ENCODE data around the gene ZFAND3. TPM values are rescaled to one million over a fixed set of nuclear protein-coding genes. Genes with fewer than 3 reads are reported as not detected.

The ZFAND3 gene
- total RNA-seq, 1 experiment from 2014 or later = 64.0 TPM

- Histone ChIP-seq H3K4me3 (ENCODE audit: low read depth, low read length, poor library complexity, severe bottlenecking) (no peak overlapping the region), H3K4me1 (ENCODE audit: insufficient read depth, low read length, poor library complexity, severe bottlenecking) (no peaks in the 10 kb centered on the region), H3K27ac (ENCODE audit: low read depth, low read length, poor library complexity, severe bottlenecking) (no peak overlapping the region), H3K9me3 (ENCODE audit: low read depth, low read length, poor library complexity, severe bottlenecking) (no peaks in the 10 kb centered on the region), H3K27me3 (replicated peaks; ENCODE audit: insufficient read depth, low read depth, low read length, poor library complexity) (no peaks in the 10 kb centered on the region), H3K36me3 (ENCODE audit: insufficient read depth, low read length, poor library complexity, severe bottlenecking) (no peaks in the 10 kb centered on the region)
- POLR2A ChIA-PET (ENCODE audit: low non-redundant PET) = no interaction called here
- CTCF ChIA-PET = no interaction called here
- intact Hi-C loops (cut with micrococcal nuclease; ENCODE audit: unreplicated experiment) = no loop called here
- no peak for DNase-seq (ENCODE audit: low spot score)
- TF ChIP-seq EZH2 (IDR thresholded peaks at IDR 0.05; ENCODE audit: borderline replicate concordance, low read depth, low read length, poor library complexity, severe bottlenecking) (no peak), CTCF (conservative IDR thresholded peaks at IDR 0.05; ENCODE audit: low read depth, low read length) (no peak)
- no TSS peak for BruUV-seq (replicated peaks)
Observed at GRCh38 chr6:38051819-38052434, 232.4 kb downstream of the ZFAND3 start.

GRCh38 chr6:38054527-38055202 lies 235.1 kb downstream of the ZFAND3 start:
- Histone ChIP-seq H3K9me3 (ENCODE audit: low read depth, low read length, poor library complexity, severe bottlenecking) (no peaks in the 10 kb centered on the region), H3K4me1 (ENCODE audit: insufficient read depth, low read length, poor library complexity, severe bottlenecking) (peaks cover 6% of the 10 kb centered on the region), H3K27ac (ENCODE audit: low read depth, low read length, poor library complexity, severe bottlenecking) (no peak overlapping the region), H3K36me3 (ENCODE audit: insufficient read depth, low read length, poor library complexity, severe bottlenecking) (no peaks in the 10 kb centered on the region), H3K4me3 (ENCODE audit: low read depth, low read length, poor library complexity, severe bottlenecking) (no peak overlapping the region), H3K27me3 (replicated peaks; ENCODE audit: insufficient read depth, low read depth, low read length, poor library complexity) (no peaks in the 10 kb centered on the region)
- ChIA-PET CTCF (no interaction called here), POLR2A (ENCODE audit: low non-redundant PET) (no interaction called here)
- intact Hi-C loops (cut with micrococcal nuclease; ENCODE audit: unreplicated experiment) = no loop called here
- TF ChIP-seq EZH2 (IDR thresholded peaks at IDR 0.05; ENCODE audit: borderline replicate concordance, low read depth, low read length, poor library complexity, severe bottlenecking) = no peak
- TF ChIP-seq CTCF (conservative IDR thresholded peaks at IDR 0.05; ENCODE audit: low read depth, low read length) = no peak
- DNase-seq (ENCODE audit: low spot score) = no peak
- no TSS peak for BruUV-seq (replicated peaks)

- no peak overlapping the region for H3K27ac ChIP-seq (ENCODE audit: low read depth, low read length, poor library complexity, severe bottlenecking)
- intact Hi-C loops (cut with micrococcal nuclease; ENCODE audit: unreplicated experiment) = no loop called here
Observed at GRCh38 chr6:38055203-38055589, 235.7 kb downstream of the ZFAND3 start.

More at GRCh38 chr6:38055203-38055589, 235.7 kb downstream of the ZFAND3 start:
- no TSS peak for BruUV-seq (replicated peaks)
- DNase-seq (ENCODE audit: low spot score) = no peak
- no peaks in the 10 kb centered on the region for H3K9me3 ChIP-seq (ENCODE audit: low read depth, low read length, poor library complexity, severe bottlenecking)
- H3K4me3 ChIP-seq (ENCODE audit: low read depth, low read length, poor library complexity, severe bottlenecking) = no peak overlapping the region
- TF ChIP-seq EZH2 (IDR thresholded peaks at IDR 0.05; ENCODE audit: borderline replicate concordance, low read depth, low read length, poor library complexity, severe bottlenecking) (no peak), CTCF (conservative IDR thresholded peaks at IDR 0.05; ENCODE audit: low read depth, low read length) (no peak)
- CTCF ChIA-PET = no interaction called here
- peaks cover 6% of the 10 kb centered on the region for H3K4me1 ChIP-seq (ENCODE audit: insufficient read depth, low read length, poor library complexity, severe bottlenecking)
- no peaks in the 10 kb centered on the region for H3K36me3 ChIP-seq (ENCODE audit: insufficient read depth, low read length, poor library complexity, severe bottlenecking)
- POLR2A ChIA-PET (ENCODE audit: low non-redundant PET) = interaction anchor here (0.6 kb wide), 1 partner anchor 640 kb away, joined by 5 read pairs; no protein-coding TSS in a partner anchor
- no peaks in the 10 kb centered on the region for H3K27me3 ChIP-seq (replicated peaks; ENCODE audit: insufficient read depth, low read depth, low read length, poor library complexity)
